HG02981 (cell line): ENCODE measurements around the gene SLC39A11.

Experiments
- ATAC-seq: cut with Tn5 transposase; IDR thresholded peaks from one replicate; pipeline ENCODE4 v1.9.1; 2021; ENCODE audit warnings: mild to moderate bottlenecking, moderate library complexity; ENCODE audit not compliant: unreplicated experiment

The SLC39A11 gene

GRCh38 chr17:72613806-72614292 is 478.6 kb downstream of the SLC39A11 start:
- no peak for ATAC-seq

- ATAC-seq: no peak
Measured at GRCh38 chr17:72613396-72613795, 479.1 kb downstream of the SLC39A11 start.

GRCh38 chr17:72611172-72611571 is 481.3 kb downstream of the SLC39A11 start:
- ATAC-seq: no peak

- ATAC-seq: no peak
Measured at GRCh38 chr17:72609501-72609900, 483.0 kb downstream of the SLC39A11 start.

GRCh38 chr17:72608436-72608835 is 484.1 kb downstream of the SLC39A11 start:
- ATAC-seq: no peak

GRCh38 chr17:72606656-72607055 is 485.8 kb downstream of the SLC39A11 start:
- ATAC-seq: no peak

- ATAC-seq: no peak
Measured at GRCh38 chr17:72605543-72605942, 486.9 kb downstream of the SLC39A11 start.

GRCh38 chr17:72604518-72604917 is 488.0 kb downstream of the SLC39A11 start:
- no peak for ATAC-seq

- ATAC-seq: no peak
Measured at GRCh38 chr17:72603420-72604242, 488.9 kb downstream of the SLC39A11 start.

- no peak for ATAC-seq
Measured at GRCh38 chr17:72602517-72603419, 489.7 kb downstream of the SLC39A11 start.

- no peak for ATAC-seq
Measured at GRCh38 chr17:72600934-72601333, 491.6 kb downstream of the SLC39A11 start.

GRCh38 chr17:72599891-72600290 is 492.6 kb downstream of the SLC39A11 start:
- no peak for ATAC-seq

GRCh38 chr17:72598695-72599094 is 493.8 kb downstream of the SLC39A11 start:
- ATAC-seq: no peak

- no peak for ATAC-seq
Measured at GRCh38 chr17:72597354-72598087, 495.0 kb downstream of the SLC39A11 start.
